NCI-H524 (cell line): ENCODE measurements around the gene SPECC1.
"Not testable (repeated sequence)": the region's sequence is repeated elsewhere in the genome, so short reads cannot be mapped to it uniquely, and the experiment has no call there.

ENCODE experiments used
- DNase-seq, 2 experiments: peaks; one replicate each; lab custom pipeline; 2025; lab: John Stamatoyannopoulos, UW

Gene SPECC1

DNA sequence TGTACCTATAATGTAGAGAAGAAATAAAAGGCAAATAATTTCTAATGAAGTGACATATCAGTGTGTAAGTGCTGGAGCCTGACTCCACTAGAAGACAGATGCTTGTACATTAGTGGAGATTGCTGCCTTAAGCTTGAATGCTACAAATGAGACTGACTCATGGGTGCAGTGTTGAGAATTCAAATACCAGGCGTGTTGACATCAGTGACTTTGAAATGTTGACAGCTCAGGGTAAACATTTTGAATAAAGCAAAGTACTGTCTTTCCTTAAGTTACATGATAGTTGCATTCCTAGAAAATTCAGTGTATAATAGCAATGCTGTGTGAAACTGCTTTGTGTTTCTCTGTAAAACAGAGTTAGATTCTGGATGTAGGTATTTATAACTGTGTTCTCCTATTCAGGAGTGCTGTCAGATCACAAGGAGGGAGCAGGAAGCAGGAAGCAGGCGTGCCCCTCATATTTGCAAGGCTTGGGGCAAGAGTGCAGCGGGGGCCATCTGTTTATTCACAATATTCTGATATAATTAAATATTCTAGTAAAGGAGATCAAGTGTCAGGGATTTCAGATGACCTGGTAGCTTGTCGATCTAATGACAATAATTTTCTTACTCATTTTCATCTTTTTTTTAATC lies 119.0 kb downstream of the SPECC1 start:
- no peak for DNase-seq

DNA sequence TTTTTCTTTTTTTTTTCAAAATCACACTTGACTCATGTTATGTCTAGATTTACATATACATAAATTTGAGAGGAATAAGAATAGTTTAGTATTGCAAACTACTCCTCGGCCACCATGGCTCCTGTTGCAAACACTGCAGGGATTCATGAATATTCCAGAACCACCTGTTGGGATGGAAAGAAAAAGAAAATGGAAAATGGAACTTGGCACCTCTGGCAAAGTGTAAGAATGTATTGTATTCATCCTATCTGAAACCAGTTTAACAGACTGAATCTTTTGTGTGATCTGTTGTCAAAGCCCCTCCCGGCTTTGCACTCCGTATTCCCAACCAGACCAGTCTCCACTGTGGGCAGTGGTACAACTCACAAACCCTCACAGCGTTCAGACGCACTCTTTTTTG lies 124.4 kb downstream of the SPECC1 start:
- no peak for DNase-seq

DNA sequence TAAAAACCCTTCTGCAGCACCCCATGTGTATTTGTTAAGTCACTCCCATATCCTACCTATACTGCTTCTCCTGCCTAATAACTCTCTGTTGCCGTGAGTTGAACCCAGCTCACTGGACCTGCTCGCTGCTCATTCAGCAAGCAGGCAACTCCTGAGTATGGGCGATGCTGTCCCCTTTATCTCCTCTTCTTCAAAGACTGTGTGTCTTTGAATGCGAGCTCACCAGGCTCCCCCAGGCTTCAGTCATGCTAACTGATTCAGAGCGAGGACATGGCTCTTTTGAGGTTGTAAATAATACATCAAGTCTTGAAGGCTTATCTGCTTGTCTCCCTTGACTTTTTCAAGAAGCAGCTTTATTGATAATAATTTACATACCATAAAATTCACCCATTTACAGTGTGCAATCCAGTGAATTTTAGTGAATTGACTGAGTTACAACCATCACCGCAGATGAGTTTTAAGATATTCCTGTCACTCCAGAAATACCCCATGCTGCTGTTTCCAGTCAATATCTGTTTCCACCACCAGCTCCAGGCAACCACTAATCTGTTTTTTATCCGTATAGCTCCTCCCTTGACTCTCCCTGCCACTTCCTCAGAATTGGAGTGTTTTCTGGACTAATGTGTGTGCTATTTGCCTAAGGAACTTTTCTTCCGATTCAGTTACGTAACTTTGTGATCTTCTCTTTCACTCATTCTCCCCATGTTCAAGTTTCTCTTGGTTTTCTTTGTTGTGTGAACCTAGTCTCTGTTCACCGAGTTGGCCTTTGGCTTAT lies 132.2 kb downstream of the SPECC1 start:
- no peak for DNase-seq

DNA sequence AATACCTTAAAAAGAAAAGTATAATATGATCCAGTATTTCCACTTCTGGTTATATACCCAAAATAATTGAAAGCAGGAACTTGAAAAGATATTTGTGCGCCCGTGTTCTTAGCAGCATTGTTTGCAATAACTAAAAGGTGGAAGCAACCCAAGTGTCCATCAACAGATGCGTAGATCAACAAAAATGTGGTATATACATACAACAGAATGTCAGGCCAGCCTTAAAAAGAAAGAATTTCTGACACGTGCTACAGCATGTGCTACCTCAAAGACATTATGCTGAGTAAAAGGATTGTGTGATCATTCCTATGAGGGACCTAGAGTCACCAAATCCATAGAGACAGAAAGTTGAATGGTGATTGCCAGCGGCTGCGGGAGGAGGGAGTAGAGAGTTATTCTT lies 133.1 kb downstream of the SPECC1 start:
- DNase-seq, result no peak

DNA sequence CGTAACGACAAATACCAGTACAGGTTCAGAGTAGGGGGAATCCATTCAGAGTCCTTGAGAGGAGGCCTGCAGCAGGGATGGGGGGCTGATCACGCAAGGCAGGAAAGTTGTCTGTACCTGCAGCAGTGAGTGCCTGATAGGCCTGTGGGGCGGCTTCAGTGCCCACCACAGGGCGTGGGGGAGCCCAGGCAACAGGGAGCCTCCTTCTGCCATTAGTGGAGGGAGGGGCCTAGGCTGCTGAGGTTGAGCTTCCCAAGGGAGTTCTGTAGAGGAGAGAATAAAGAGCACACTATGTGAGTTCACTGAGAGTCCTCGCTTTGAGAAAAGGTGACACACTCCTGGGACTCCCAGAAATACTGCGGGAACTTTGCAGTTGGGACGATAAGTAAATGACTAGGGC lies 134.6 kb downstream of the SPECC1 start:
- no peak for DNase-seq

DNA sequence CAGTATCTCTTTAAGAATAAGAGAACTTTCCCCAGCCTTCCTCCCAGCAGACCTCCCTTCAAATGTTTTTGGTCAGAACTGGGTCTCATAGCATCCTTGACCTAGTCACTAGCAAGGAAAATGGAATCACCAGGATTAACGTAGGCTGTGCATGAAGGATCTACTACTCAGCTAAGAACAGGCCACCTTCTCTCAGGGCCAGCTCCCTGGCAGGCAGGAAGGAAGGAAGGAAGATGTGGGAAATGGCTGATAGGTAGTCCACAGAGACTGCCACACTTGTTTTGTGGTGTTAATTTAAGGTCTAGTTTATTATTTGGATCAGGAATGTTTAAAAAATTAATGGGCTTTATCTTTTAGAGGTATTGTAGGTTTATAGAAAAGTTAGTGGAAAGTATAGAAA lies 136.4 kb downstream of the SPECC1 start:
- no peak for DNase-seq

DNA sequence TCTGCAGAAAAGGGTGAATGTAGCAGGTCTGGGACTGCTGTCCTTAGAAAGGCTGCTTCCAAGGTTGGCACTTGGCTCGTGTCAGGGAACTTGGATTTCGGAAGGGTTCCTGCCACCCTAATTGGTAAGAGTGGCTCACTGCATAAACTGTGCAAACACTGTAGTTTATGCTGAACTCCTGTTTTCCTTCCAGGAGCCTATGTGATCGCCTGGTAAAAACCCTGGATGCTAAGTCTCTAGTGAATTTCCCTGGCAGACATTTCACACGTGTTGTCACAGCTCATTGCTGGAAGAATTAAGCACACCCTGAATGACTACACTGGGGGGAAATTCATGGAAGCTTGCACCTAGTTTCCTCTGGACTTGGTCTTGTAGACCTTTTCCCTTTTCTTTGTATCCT lies 140.1 kb downstream of the SPECC1 start:
- DNase-seq, result no peak

DNA sequence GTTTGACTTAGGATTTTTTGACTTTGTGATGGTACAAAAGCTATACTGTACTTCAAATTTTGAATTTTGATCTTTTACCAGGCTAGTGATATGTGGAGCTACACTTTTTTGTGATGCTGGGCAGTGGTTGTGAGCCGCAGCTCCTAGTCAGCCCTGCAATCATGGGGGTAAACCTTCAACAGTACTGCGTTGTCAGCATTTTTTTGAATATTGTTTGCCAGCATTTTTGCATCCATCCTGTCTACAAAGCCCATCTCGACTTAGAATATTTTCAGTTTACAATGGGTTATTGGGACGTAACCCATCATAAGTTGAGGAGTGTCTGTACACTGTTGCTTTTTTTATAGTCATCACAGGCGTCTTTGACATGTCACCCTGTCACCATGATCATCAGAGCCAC lies 142.0 kb downstream of the SPECC1 start:
- no peak for DNase-seq

DNA sequence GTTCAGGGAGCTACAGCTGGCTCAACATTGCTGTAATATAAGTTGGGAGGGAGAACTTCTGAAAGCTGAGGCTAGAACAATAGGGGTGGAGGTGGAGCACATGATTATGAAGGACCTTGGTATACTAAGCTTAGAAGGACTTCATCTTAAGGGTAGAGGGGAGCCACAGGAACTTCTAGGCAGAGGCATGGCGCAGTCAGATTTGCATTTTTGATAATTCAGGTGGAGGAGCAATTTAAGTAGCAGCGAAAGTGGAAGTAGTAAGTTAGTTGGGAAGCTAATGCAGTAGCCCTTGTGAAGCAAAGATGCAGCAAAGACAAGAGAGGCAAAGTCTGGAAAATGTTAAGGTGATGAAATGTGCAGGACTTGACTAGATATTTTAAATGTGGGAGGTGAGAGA lies 144.1 kb downstream of the SPECC1 start:
- DNase-seq, result no peak

DNA sequence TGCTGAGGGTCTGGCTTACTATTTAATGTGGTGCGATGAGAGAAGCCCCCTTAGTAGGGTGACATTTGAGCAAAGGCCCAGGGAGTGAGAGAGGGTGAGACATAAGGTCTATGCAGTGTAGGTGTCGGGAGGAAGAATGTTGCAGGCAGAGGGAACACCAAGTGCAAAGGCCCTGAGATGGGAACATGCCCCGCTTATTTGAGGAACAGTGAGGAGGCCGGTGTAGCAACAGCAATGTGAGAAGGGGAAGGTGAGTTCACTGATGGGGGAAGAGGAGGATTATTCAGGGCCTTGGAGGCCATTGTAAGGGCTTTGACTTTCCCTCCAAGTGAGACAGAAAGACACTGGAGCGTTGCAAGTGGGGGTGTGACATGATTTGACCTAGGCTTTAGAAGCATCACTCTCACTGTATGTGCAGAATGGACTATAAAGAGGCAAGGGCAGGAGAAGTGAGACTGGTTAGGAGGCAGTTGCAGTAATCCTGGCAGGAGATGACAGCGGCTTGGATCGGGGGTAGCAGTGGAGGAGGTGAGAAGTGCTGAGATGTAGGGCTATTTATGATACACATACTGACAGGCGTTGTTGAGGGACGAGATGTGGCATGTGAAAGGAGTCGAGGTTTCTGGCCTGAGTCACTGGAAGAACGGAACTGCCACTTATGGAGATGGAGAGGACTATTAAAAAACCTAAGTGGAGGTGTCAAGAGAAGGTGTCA lies 145.3 kb downstream of the SPECC1 start:
- no peak for DNase-seq

DNA sequence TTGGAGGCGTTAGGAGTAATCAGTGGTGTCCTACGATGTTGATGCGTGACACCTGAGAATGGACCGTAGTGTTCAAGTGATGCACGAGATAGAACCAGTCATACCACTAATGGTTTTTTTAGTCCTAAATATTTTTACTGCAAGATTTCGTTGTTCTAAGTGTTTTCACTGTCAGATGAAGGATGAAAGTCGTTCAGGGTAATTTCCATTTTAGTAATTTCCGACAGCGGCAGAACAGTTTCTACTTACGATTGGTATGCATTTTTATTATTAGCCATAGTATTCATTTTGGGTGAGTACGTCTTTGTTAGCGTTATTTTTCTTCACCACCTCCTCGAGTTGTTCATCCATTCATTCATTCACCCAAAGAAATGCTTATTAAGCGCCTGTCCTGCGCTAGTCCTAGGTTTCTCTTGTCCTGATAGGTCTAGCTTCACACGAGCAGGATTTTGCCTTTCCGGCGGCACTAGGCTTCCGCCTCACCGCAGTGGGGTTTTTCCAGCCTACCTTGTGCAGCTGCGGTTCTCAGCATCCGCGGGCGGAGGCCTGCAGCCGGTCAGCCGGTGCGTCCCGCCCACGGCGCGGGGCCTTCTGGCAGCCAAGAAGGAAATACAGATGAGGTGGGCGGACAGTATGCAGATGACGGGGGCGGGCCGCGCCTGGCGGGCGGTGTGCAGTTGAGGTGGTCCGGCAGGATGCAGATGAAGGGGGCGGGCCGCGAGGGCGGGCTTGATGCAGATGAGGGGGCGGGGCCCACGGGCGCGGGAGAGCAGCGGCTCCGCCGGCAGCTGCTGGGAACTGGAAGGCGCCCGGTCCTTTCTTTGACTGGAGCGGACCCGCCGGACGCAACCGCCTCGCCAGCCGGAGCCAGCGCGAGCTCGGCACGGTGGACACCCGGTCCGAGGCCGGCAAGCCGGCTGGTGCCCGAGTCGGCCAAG lies 146.4 kb downstream of the SPECC1 start:
- DNase-seq, result peak; percentile 98 to 99

DNA sequence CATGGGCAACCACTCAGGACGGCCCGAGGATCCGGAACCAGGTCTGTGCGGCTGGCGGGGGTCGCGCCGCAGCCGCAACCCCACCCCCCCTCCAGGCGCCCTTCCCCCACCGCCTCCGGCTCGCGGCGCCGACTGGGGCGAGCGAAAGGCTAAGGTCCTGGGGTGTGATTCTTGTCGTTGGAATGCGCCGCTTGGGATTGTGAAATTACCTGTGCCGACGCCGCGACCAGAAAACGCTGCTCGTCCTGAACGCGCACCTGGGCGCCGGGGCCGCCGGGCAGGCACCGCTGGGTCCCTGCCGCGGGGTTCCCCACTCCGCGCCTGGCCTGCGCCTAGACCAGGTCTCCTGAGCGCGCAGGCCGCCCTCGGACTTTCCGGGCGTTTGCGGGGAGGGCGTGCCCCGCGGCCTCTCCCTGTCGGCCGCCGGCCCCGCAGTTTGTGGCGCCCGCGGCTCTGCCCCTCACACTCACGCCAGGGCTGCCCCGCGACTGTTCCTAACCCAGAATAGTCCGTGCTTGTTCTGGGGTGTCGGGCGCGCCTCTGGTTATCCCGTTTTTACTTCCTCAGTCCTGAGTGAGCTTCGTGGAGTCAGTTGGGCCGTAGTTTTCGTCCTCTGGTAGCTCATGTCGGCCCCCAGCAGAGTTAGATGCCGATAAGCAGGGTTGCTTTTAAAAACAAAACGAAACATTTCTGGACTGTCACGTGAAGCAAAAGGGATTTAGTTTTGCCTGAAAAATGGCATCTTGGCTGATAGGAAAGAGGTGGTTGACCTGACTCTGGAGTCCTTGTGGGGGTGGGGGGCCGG lies 147.2 kb downstream of the SPECC1 start:
- DNase-seq, result peak in 1 of 2 experiments; percentile 49

DNA sequence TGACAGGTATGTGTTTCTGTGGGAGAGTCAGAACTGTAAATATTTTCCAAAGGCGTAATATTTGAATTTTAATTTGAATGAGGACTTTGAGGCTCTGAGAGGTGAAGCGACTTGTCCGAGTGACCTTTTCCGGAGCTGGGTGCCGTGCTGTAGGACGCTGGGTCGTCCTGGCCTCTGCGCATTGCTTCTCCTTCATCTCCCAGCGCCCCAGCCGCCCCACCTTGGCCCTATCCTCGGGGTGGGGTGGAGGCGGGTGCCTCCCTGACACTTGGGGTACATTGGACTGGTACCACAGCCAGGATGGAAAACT lies 147.8 kb downstream of the SPECC1 start:
- no peak for DNase-seq

DNA sequence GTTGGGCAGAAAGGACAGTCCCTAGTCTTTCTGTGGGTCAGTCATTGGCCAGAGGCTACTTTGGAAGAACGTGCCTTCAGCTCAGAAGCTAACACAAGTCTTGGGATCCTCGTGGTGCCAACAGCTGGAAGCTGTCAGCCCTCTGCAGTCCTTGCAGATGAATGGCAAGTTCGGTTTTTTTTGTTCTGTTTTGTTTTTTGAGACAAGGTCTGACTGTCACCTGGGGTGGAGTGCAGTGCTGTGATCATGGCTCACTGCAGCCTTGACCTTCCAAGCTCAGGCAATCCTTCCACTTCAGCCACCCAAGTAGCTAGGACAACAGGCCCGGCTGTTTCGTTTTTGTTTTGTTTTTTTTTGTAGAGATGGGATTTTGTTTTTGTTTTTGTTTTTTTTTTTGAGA lies 149.4 kb downstream of the SPECC1 start:
- DNase-seq, result no peak

DNA sequence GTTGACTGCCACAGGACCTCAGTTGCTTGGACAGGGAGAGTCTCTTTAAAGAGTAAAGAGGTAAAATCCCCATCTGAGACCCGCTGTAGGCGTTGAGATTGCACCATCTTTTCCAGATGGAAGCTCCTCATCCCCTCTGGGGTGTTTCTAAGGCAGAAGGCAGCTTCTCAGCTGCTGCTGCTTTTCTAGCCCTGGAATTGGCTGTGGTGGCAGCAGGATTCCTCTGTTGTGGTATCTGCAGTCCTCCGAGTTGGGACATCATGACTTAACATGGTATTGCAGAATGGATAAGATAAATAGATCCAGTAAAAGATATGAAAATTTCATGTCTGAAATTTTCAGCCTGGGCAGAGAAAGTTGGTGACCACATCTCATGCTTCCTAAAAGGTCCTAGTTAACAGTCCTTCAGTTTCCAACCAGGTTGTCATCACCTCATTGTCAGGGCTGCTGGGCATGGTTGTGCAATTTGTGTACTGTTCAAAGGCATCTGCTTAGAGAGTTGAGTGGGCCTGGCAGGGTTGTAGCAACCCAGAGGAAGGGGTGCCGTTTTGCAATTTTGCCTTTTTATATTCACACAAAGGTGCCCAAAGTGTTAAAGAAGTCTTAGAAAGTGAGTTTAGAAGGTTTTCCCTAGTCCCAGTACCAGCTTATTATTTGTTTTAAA lies 150.4 kb downstream of the SPECC1 start:
- no peak for DNase-seq

DNA sequence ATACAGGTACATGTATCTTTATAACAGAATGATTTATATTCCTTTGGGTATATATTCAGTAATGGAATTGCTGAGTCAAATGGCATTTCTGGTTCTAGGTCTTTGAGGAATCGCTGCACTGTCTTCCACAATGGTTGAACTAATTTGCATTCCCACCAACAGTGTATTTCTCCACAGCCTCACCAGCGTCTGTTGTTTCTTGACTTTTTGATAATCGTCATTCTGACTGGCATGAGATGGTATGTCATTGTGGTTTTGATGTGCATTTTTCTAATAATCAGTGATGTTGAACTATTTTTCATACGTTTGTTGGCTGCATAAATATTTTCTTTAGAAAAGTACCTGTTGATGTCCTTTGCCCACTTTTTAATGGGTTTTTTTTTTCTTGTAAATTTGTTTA lies 156.4 kb downstream of the SPECC1 start:
- DNase-seq, result not testable (repeated sequence)

DNA sequence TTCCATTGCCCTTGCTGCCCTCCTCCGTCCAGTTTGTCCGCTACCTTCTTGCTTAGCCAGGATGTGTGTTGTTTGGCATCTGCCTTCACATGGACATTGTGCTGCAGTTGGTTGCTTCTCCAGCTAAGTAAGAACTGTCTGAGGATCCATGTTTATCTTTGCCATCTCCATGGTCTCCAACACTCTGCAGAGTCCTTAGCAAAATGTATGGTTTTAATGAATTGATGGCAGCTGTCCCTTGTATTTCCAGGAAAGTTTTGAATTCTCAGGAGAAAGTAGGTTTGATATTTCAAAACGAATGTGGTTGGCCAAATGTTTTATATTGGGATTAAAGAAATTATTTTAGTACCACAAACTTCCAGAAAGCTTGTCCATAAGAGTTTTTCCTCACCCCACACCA lies 160.9 kb downstream of the SPECC1 start:
- DNase-seq, result no peak

DNA sequence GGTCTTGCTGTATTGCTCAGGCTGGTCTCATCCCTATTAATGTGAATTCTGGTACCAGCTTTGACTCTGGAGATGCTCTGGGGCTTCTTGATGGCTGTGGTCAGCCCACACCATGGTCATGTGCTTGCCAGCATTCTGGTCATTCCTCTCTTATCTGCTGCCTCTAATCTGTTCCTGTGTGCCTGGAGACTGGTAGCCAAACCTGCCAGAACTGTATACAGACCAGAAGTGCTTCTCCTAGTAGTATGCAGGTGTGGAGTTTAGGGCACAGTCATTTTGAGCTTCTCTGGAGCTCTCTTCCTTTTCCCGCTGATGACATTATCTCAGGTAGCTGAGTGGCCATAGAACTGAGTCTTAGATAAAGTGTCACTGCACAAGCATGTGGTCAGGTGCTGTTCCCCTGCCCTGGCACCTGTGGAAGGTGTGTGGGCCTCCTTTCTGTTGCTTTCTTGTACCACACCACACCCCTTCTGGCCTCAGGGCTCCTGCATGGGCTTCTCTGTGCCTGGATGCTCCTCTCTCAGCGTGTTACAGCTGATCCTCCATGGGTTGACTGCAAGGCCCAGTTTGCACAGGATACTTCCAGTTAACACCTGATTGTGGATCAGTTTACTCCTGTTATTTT lies 162.7 kb downstream of the SPECC1 start:
- no peak for DNase-seq

DNA sequence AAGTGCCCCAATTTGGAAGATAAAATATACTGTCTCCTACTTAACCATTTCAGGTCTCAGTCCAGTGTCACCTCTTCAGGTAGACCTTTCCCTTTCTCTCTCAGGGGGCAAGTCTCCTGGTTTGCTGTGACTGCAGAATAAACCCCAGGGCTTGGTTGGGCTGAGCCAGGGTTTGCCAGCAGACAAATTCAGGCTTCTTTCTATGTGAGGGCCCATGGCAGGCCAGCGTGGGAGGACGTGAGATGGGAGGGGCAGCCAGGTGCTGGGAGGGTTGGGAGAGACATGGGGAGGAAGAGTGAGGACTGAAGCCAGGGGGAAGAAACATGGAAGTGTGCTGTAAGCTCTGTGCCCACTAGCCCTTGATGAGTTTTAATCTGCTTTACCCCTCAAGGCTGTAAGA lies 163.2 kb downstream of the SPECC1 start:
- no peak for DNase-seq

DNA sequence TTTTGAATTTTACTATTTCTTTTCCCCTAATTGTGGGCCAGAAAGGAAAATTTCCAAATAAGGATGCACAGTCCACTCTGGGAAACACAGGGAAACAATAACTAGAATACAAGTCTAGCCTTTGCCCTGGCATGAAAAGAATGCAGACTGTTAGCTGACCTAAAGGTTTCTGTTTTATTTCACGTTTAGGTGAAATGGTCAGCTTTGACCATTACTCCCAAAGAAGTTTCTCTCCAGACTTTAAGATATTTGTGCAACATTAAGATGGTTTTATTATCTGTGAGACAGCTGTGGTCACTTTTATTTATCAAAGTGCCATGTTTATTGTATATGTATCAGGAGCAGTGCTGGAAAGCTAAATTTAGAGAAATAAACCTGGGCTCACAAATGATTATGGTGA lies 163.9 kb downstream of the SPECC1 start:
- no peak for DNase-seq
